Astrocyte (in vitro differentiated cells and primary cell): ENCODE measurements around the gene TMEM143. TPM values are rescaled to one million over a fixed set of nuclear protein-coding genes. Genes with fewer than 3 reads are reported as not detected.

Experiments used
- DNase-seq: peaks from one replicate; pipeline ENCODE4 v3.0.0-alpha.2; 2010; ENCODE audit warnings: low read depth
- FAIRE-seq: peaks from 2 replicates; lab custom pipeline; 2011; peaks lifted over from hg19 to GRCh38; lab: Jason Lieb, UNC
- H2AFZ ChIP-seq: 2 replicates; pipeline ENCODE4 v1.6.0; 2012; ENCODE audit warnings: low read depth, low read length, inconsistent platforms
- H3K27ac ChIP-seq: 2 replicates; pipeline ENCODE4 v1.5.1; 2011; ENCODE audit warnings: low read depth, low read length, inconsistent platforms
- H3K27me3 ChIP-seq: 2 replicates; pipeline ENCODE4 v1.6.0; 2011; ENCODE audit warnings: low read length, inconsistent platforms; ENCODE audit not compliant: insufficient read depth
- H3K36me3 ChIP-seq: 2 replicates; pipeline ENCODE4 v1.5.1; 2011; ENCODE audit warnings: low read length, inconsistent platforms; ENCODE audit not compliant: insufficient read depth
- H3K4me1 ChIP-seq: 2 replicates; pipeline ENCODE4 v1.5.1; 2011; ENCODE audit warnings: low read length, inconsistent platforms; ENCODE audit not compliant: insufficient read depth
- H3K4me2 ChIP-seq: 2 replicates; pipeline ENCODE4 v1.6.0; 2012; ENCODE audit warnings: low read length, inconsistent platforms
- H3K4me3 ChIP-seq: 2 replicates; pipeline ENCODE4 v1.5.1; 2011; ENCODE audit warnings: low read depth, mild to moderate bottlenecking, low read length, inconsistent platforms; ENCODE audit not compliant: insufficient read depth
- H3K79me2 ChIP-seq: 2 replicates; pipeline ENCODE4 v1.6.0; 2012; ENCODE audit warnings: mild to moderate bottlenecking, low read length, inconsistent platforms; ENCODE audit not compliant: insufficient read depth
- H3K9ac ChIP-seq: 2 replicates; pipeline ENCODE4 v1.6.0; 2012; ENCODE audit warnings: mild to moderate bottlenecking, low read length, inconsistent platforms
- H3K9me3 ChIP-seq: 2 replicates; pipeline ENCODE4 v1.5.1; 2012; ENCODE audit warnings: low read depth, mild to moderate bottlenecking, low read length, inconsistent platforms; ENCODE audit not compliant: insufficient read depth
- H4K20me1 ChIP-seq: 2 replicates; pipeline ENCODE4 v1.6.0; 2012; ENCODE audit warnings: low read length, inconsistent platforms; ENCODE audit not compliant: insufficient read depth
- H3K27ac Mint-ChIP-seq: one replicate; pipeline ENCODE4 v1.8.0; 2021; ENCODE audit warnings: mild to moderate bottlenecking, mixed read lengths; ENCODE audit not compliant: unreplicated experiment
- H3K27me3 Mint-ChIP-seq: one replicate; pipeline ENCODE4 v1.8.0; 2021; ENCODE audit warnings: low read depth, mixed read lengths; ENCODE audit not compliant: unreplicated experiment
- H3K36me3 Mint-ChIP-seq: one replicate; pipeline ENCODE4 v1.8.0; 2021; ENCODE audit warnings: low read depth, mixed read lengths; ENCODE audit not compliant: unreplicated experiment
- H3K4me1 Mint-ChIP-seq: one replicate; pipeline ENCODE4 v1.8.0; 2021; ENCODE audit warnings: low read depth, mixed read lengths; ENCODE audit not compliant: unreplicated experiment
- H3K4me3 Mint-ChIP-seq: one replicate; pipeline ENCODE4 v1.8.0; 2021; ENCODE audit warnings: mild to moderate bottlenecking, moderate library complexity, mixed read lengths; ENCODE audit not compliant: unreplicated experiment
- H3K9me3 Mint-ChIP-seq: one replicate; pipeline ENCODE4 v1.8.0; 2021; ENCODE audit warnings: mild to moderate bottlenecking, mixed read lengths; ENCODE audit not compliant: unreplicated experiment
- EZH2 ChIP-seq: IDR thresholded peaks from 2 replicates; pipeline ENCODE4 v1.6.1; 2012; ENCODE audit warnings: mild to moderate bottlenecking, low read length, inconsistent platforms; ENCODE audit not compliant: insufficient read depth
- total RNA-seq: library from RNA; stranded (reverse); gene quantifications from 2 replicates; pipeline ENCODE4 v1.2.1, GENCODE V29; 2021
- TF ChIP-seq, protein P1 (sequence below): IDR thresholded peaks from 2 replicates; pipeline ENCODE4 v1.5.1; 2011; ENCODE audit warnings: low read depth, mild to moderate bottlenecking, inconsistent platforms, low read length, moderate library complexity; ENCODE audit not compliant: insufficient read depth

TMEM143 gene
- total RNA-seq, 1 donor from 2014 or later: 8.7 TPM

DNA sequence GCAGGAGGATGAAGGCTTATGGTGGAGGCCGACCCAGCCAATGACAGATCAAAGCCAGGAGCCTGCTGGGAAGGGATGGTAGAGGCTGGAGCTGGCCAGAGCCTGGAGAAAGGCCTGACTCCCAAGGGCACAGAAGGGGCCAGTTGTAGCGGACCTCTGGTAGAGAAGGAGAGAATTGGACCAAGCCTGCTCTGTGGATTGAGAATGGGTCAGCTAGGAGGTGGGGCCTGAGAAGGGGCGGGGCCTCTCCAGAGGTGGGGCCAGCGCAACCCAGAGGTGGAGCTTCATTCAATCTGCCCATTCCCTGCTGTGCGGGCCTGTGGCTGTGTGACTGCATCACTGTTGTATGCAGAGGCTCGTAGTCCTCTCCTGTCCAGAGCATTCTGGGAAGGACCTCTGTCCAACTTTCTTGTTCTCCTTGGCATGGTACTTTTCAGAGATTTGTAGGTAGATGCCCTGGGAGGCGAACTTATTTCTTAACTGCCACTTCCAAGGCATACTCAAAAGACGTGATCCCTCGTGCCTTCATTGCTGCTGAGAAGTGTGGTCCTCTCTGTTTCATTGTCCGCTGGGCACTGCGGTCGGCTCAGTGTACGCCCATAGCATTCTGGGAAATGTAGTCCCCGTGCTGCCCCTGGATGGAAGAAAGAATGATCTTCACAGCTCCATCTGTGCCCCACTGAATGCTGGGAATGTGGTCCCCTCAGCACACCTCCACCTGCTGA is 36.4 kb upstream of the TMEM143 start:
- H3K27ac Mint-ChIP-seq: peak overlapping the region; percentile 16
- peak overlapping the region; percentile 71 for H3K27ac ChIP-seq
- H3K4me1 ChIP-seq: peaks cover 3% of the 10 kb centered on the region
- H3K79me2 ChIP-seq: peaks cover 2% of the 10 kb centered on the region
- no peaks in the 10 kb centered on the region for H3K36me3 ChIP-seq
- TF ChIP-seq EZH2: no peak
- TF ChIP-seq, protein P1, sequence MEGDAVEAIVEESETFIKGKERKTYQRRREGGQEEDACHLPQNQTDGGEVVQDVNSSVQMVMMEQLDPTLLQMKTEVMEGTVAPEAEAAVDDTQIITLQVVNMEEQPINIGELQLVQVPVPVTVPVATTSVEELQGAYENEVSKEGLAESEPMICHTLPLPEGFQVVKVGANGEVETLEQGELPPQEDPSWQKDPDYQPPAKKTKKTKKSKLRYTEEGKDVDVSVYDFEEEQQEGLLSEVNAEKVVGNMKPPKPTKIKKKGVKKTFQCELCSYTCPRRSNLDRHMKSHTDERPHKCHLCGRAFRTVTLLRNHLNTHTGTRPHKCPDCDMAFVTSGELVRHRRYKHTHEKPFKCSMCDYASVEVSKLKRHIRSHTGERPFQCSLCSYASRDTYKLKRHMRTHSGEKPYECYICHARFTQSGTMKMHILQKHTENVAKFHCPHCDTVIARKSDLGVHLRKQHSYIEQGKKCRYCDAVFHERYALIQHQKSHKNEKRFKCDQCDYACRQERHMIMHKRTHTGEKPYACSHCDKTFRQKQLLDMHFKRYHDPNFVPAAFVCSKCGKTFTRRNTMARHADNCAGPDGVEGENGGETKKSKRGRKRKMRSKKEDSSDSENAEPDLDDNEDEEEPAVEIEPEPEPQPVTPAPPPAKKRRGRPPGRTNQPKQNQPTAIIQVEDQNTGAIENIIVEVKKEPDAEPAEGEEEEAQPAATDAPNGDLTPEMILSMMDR: no peak
- H2AFZ ChIP-seq: peak overlapping the region; percentile 82
- H3K4me2 ChIP-seq: peak overlapping the region; percentile 84
- no peaks in the 10 kb centered on the region for H3K27me3 Mint-ChIP-seq
- H3K4me3 Mint-ChIP-seq: peak overlapping the region; percentile 46
- FAIRE-seq (peak; percentile 73), DNase-seq (peak; percentile 62)
- H3K36me3 Mint-ChIP-seq: peaks cover 4% of the 10 kb centered on the region
- peak overlapping the region; percentile 62 for H3K9ac ChIP-seq
- no peaks in the 10 kb centered on the region for H3K9me3 ChIP-seq
- H3K4me1 Mint-ChIP-seq: peaks cover 8% of the 10 kb centered on the region
- H3K27me3 ChIP-seq: peaks cover 5% of the 10 kb centered on the region
- peak overlapping the region; percentile 49 for H3K4me3 ChIP-seq
- H4K20me1 ChIP-seq: no peaks in the 10 kb centered on the region
- H3K9me3 Mint-ChIP-seq: peaks cover 3% of the 10 kb centered on the region

DNA sequence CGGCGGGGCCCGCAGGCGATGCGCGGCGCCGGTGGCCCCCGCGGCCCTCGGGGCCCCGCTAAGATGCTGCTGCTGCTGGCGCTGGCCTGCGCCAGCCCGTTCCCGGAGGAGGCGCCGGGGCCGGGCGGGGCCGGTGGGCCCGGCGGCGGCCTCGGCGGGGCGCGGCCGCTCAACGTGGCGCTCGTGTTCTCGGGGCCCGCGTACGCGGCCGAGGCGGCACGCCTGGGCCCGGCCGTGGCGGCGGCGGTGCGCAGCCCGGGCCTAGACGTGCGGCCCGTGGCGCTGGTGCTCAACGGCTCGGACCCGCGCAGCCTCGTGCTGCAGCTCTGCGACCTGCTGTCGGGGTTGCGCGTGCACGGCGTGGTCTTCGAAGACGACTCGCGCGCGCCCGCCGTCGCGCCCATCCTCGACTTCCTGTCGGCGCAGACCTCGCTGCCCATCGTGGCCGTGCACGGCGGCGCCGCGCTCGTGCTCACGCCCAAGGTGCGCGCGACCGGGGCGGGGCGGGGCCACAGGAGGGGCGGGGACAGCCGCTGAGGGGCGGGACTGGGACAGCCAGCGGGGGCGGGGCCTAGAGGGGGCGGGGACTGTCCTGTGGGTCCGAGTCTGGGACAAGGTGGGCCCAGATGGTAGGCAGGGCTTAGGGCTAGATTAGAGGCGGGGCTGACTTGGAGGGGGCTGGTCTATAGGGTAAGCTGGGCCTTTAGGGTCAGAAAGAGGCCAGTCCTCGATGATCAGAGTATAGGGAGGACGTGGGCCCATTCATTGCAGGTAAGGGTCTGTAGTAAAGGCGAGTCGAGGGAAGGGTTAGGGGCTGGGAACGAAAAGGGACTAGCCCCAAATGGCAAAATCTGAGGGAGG is 34.9 kb upstream of the TMEM143 start:
- H3K4me1 ChIP-seq: peaks cover 9% of the 10 kb centered on the region
- FAIRE-seq (no peak), DNase-seq (peak; percentile 64)
- H2AFZ ChIP-seq: peak overlapping the region; percentile 76
- peak overlapping the region; percentile 91 for H3K9ac ChIP-seq
- H3K36me3 Mint-ChIP-seq: peaks cover 4% of the 10 kb centered on the region
- H3K79me2 ChIP-seq: peaks cover 2% of the 10 kb centered on the region
- peaks cover 10% of the 10 kb centered on the region for H3K4me1 Mint-ChIP-seq
- no peaks in the 10 kb centered on the region for H3K9me3 ChIP-seq
- H3K27ac ChIP-seq: no peak overlapping the region
- TF ChIP-seq, protein P1: no peak
- TF ChIP-seq EZH2: no peak
- no peaks in the 10 kb centered on the region for H4K20me1 ChIP-seq
- H3K4me3 ChIP-seq: peak overlapping the region; percentile 60
- H3K27ac Mint-ChIP-seq: peak overlapping the region; percentile 59
- peak overlapping the region; percentile 100 for H3K4me2 ChIP-seq
- H3K27me3 Mint-ChIP-seq: peaks cover 2% of the 10 kb centered on the region
- peaks cover 3% of the 10 kb centered on the region for H3K9me3 Mint-ChIP-seq
- no peaks in the 10 kb centered on the region for H3K36me3 ChIP-seq
- peaks cover 14% of the 10 kb centered on the region for H3K27me3 ChIP-seq
- peak overlapping the region; percentile 79 for H3K4me3 Mint-ChIP-seq
